ENCODE results near the gene RRP8. TPM values are rescaled to one million over a fixed set of nuclear protein-coding genes. Genes with fewer than 3 reads are reported as not detected.

The RRP8 gene
- polyA plus RNA-seq, 3 donors = 21.0 to 25.8 (median 21.5) TPM

GRCh38 chr11:6622261-6623171 lies 19.1 kb upstream of the RRP8 start:
- DNase-seq (ENCODE audit: extremely low read depth in 1 of 11, low read depth in 9 of 11, low spot score in 4 of 11) = no peak

- DNase-seq (ENCODE audit: extremely low read depth in 1 of 11, low read depth in 9 of 11, low spot score in 4 of 11) = no peak
These were observed 18.3 kb upstream of the RRP8 start for GRCh38 chr11:6621711-6622211.

- DNase-seq (ENCODE audit: extremely low read depth in 1 of 11, low read depth in 9 of 11, low spot score in 4 of 11) = no peak
These were observed 17.2 kb upstream of the RRP8 start for GRCh38 chr11:6620636-6621035.

- DNase-seq (ENCODE audit: extremely low read depth in 1 of 11, low read depth in 9 of 11, low spot score in 4 of 11) = peak; percentile 83 to 95 (median 91)
These were observed 15.8 kb upstream of the RRP8 start, which contains the start of gene TPP1 for GRCh38 chr11:6619004-6619745. Gene TPP1, minus strand, starts transcription at chr11:6619422. Its CDS starts 22 bp downstream, at chr11:6619400.

- DNase-seq (ENCODE audit: extremely low read depth in 1 of 11, low read depth in 9 of 11, low spot score in 4 of 11) = peak in 6 of 11 donors; percentile 60 to 83 (median 74)
These were observed 14.9 kb upstream of the RRP8 start for GRCh38 chr11:6618117-6619003.

GRCh38 chr11:6617315-6617781 lies 13.9 kb upstream of the RRP8 start:
- DNase-seq (ENCODE audit: extremely low read depth in 1 of 11, low read depth in 9 of 11, low spot score in 4 of 11) = no peak

GRCh38 chr11:6616596-6617250 lies 13.3 kb upstream of the RRP8 start:
- no peak for DNase-seq (ENCODE audit: extremely low read depth in 1 of 11, low read depth in 9 of 11, low spot score in 4 of 11)

- DNase-seq (ENCODE audit: extremely low read depth in 1 of 11, low read depth in 9 of 11, low spot score in 4 of 11) = no peak
These were observed 12.6 kb upstream of the RRP8 start for GRCh38 chr11:6615882-6616585.

GRCh38 chr11:6615046-6615445 lies 11.6 kb upstream of the RRP8 start:
- DNase-seq (ENCODE audit: extremely low read depth in 1 of 11, low read depth in 9 of 11, low spot score in 4 of 11) = no peak

GRCh38 chr11:6614446-6614845 lies 11.0 kb upstream of the RRP8 start:
- DNase-seq (ENCODE audit: extremely low read depth in 1 of 11, low read depth in 9 of 11, low spot score in 4 of 11) = no peak

- DNase-seq (ENCODE audit: extremely low read depth in 1 of 11, low read depth in 9 of 11, low spot score in 4 of 11) = no peak
These were observed 10.1 kb upstream of the RRP8 start for GRCh38 chr11:6613496-6613895.

- peak in 10 of 11 donors; percentile 83 to 95 (median 92) for DNase-seq (ENCODE audit: extremely low read depth in 1 of 11, low read depth in 9 of 11, low spot score in 4 of 11)
These were observed 9.0 kb upstream of the RRP8 start, which contains the start of gene TAF10 for GRCh38 chr11:6612213-6613041. Gene TAF10, minus strand, starts transcription at chr11:6612216. Its CDS starts 27 bp downstream, at chr11:6612189.

GRCh38 chr11:6611963-6612212 lies 8.5 kb upstream of the RRP8 start:
- no peak for DNase-seq (ENCODE audit: extremely low read depth in 1 of 11, low read depth in 9 of 11, low spot score in 4 of 11)

GRCh38 chr11:6611092-6611962 lies 7.9 kb upstream of the RRP8 start:
- DNase-seq (ENCODE audit: extremely low read depth in 1 of 11, low read depth in 9 of 11, low spot score in 4 of 11) = peak in 1 of 11 donors; percentile 14

GRCh38 chr11:6610591-6610990 lies 7.2 kb upstream of the RRP8 start:
- no peak for DNase-seq (ENCODE audit: extremely low read depth in 1 of 11, low read depth in 9 of 11, low spot score in 4 of 11)

GRCh38 chr11:6609502-6610015 lies 6.1 kb upstream of the RRP8 start:
- no peak for DNase-seq (ENCODE audit: extremely low read depth in 1 of 11, low read depth in 9 of 11, low spot score in 4 of 11)

Measured in renal cortex interstitium (tissue), 11 donors.